Astrocyte of the cerebellum (primary cell): ENCODE results near the gene CRLF1.

Experiments
- DNase-seq: peaks from one replicate; pipeline ENCODE4 v3.0.0-alpha.2; 2011; ENCODE audit warnings: low read depth
- H3K4me3 ChIP-seq: 2 replicates; pipeline ENCODE4 v1.5.1; 2011; ENCODE audit warnings: mild to moderate bottlenecking, low read depth, low read length, moderate library complexity
- in situ Hi-C: cut with HindIII; loops from 2 replicates; pipeline ENCODE4 v1.10.0; 2017; ENCODE audit warnings: low sequenced_read_pairs
- TF ChIP-seq, protein P1 (sequence below): IDR thresholded peaks from 2 replicates; pipeline ENCODE4 v1.5.1; 2012; ENCODE audit warnings: low read length, low read depth, moderate library complexity, mild to moderate bottlenecking; ENCODE audit errors: missing control alignments

The CRLF1 gene

DNA sequence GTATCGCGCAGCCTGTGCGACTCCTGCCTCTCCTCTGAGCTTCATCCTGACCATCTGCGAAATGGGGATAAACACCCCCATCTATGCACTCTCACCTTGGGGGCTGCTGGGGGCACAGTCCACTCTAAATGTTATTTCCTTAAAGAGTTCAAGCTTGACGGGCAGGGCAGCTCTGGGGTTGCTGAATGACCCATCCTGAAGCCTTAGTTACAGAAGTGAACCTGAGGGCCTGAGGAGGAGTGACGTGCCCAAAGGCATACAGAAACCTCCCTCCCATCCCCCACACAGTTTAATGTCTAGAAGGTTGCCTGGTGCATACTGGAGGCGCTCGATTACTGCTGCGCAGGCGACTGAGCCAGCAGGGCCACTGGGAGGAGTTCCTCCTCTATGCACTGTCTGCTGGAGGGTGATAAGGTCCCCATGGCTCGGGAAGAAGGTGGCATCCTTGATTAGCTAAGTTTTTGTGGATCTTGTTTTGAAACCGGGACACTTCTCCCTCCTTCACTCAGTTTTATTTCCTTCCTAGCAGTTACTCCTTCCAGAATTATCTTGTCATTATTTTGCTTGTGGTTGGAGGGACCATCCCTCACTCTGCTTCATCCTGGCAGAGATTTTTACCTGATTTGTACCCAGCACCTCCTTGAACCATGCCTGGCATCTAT lies 62.7 kb downstream of the CRLF1 start:
- in situ Hi-C loops, result no loop called here
- TF ChIP-seq, protein P1, sequence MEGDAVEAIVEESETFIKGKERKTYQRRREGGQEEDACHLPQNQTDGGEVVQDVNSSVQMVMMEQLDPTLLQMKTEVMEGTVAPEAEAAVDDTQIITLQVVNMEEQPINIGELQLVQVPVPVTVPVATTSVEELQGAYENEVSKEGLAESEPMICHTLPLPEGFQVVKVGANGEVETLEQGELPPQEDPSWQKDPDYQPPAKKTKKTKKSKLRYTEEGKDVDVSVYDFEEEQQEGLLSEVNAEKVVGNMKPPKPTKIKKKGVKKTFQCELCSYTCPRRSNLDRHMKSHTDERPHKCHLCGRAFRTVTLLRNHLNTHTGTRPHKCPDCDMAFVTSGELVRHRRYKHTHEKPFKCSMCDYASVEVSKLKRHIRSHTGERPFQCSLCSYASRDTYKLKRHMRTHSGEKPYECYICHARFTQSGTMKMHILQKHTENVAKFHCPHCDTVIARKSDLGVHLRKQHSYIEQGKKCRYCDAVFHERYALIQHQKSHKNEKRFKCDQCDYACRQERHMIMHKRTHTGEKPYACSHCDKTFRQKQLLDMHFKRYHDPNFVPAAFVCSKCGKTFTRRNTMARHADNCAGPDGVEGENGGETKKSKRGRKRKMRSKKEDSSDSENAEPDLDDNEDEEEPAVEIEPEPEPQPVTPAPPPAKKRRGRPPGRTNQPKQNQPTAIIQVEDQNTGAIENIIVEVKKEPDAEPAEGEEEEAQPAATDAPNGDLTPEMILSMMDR, result no peak
- no peak for DNase-seq
- H3K4me3 ChIP-seq, result peak overlapping the region; percentile 30
